ENCODE data around the gene UBE2V1. TPM values are rescaled to one million over a fixed set of nuclear protein-coding genes. Genes with fewer than 3 reads are reported as not detected.

Gene UBE2V1
- total and polyA plus RNA-seq, 7 donors: 45.2 to 165 (median 60.3) TPM

GRCh38 chr20:50054231-50054547, 58.8 kb downstream of the UBE2V1 start:
- no peak for DNase-seq
- no peak for ATAC-seq
- no peak for TF ChIP-seq CTCF (IDR thresholded peaks at IDR 0.05)
- Histone ChIP-seq H3K4me1 (no peaks in the 10 kb centered on the region), H3K4me3 (no peak overlapping the region), H3K36me3 (ENCODE audit: insufficient read depth in 1 of 2, low read depth in 1 of 2) (no peaks in the 10 kb centered on the region), H3K9me3 (no peaks in the 10 kb centered on the region), H3K27ac (no peak overlapping the region), H3K27me3 (ENCODE audit: insufficient read depth in 3 of 3, low read length in 2 of 3) (no peaks in the 10 kb centered on the region)
- intact Hi-C loops (cut with DNase I): no loop called here
- WGBS, 3 donors: 67 to 73% (median 71%) methylated on average over 5 of the region's 5 CpGs

GRCh38 chr20:50053362-50054230, 59.4 kb downstream of the UBE2V1 start:
- no peak overlapping the region for H3K4me3 ChIP-seq
- no peak for TF ChIP-seq CTCF (IDR thresholded peaks at IDR 0.05)
- DNase-seq (no peak), ATAC-seq (no peak)
- intact Hi-C loops (cut with DNase I): no loop called here
- H3K27me3 ChIP-seq (ENCODE audit: insufficient read depth in 3 of 3, low read length in 2 of 3): no peaks in the 10 kb centered on the region
- H3K27ac ChIP-seq: no peak overlapping the region
- 66 to 75% (median 68%) methylated on average over 19 of the region's 19 CpGs for WGBS, 3 donors
- H3K36me3 ChIP-seq (ENCODE audit: insufficient read depth in 1 of 2, low read depth in 1 of 2): no peaks in the 10 kb centered on the region
- H3K4me1 ChIP-seq: peaks cover 2% of the 10 kb centered on the region
- no peaks in the 10 kb centered on the region for H3K9me3 ChIP-seq

- no peak for ATAC-seq
- no peak for TF ChIP-seq CTCF (IDR thresholded peaks at IDR 0.05)
- no peak for DNase-seq
- Histone ChIP-seq H3K4me3 (no peak overlapping the region), H3K27ac (no peak overlapping the region), H3K4me1 (peaks cover 10% of the 10 kb centered on the region), H3K27me3 (ENCODE audit: insufficient read depth in 3 of 3, low read length in 2 of 3) (no peaks in the 10 kb centered on the region), H3K36me3 (ENCODE audit: insufficient read depth in 1 of 2, low read depth in 1 of 2) (no peaks in the 10 kb centered on the region), H3K9me3 (no peaks in the 10 kb centered on the region)
- intact Hi-C loops (cut with DNase I): no loop called here
- WGBS, 3 donors: 40 to 47% (median 42%) methylated on average over 17 to 20 of the region's 20 CpGs
Measured at GRCh38 chr20:50052550-50053361, 60.2 kb downstream of the UBE2V1 start.

GRCh38 chr20:50050660-50051308, 62.2 kb downstream of the UBE2V1 start:
- Histone ChIP-seq H3K27ac (no peak overlapping the region), H3K9me3 (no peaks in the 10 kb centered on the region), H3K4me1 (peaks cover 16% of the 10 kb centered on the region), H3K36me3 (ENCODE audit: insufficient read depth in 1 of 2, low read depth in 1 of 2) (no peaks in the 10 kb centered on the region), H3K4me3 (no peak overlapping the region), H3K27me3 (ENCODE audit: insufficient read depth in 3 of 3, low read length in 2 of 3) (no peaks in the 10 kb centered on the region)
- intact Hi-C loops (cut with DNase I): no loop called here
- WGBS, 3 donors: 84 to 86% (median 85%) methylated on average over 11 of the region's 11 CpGs
- ATAC-seq: no peak
- no peak for TF ChIP-seq CTCF (IDR thresholded peaks at IDR 0.05)
- DNase-seq: no peak
